GM18858 (cell line): ENCODE measurements around the gene MRM2.

ENCODE experiments used
- ATAC-seq: cut with Tn5 transposase; IDR thresholded peaks from one replicate; pipeline ENCODE4 v1.9.1; 2021; ENCODE audit not compliant: unreplicated experiment

MRM2 gene

GRCh38 chr7:2224491-2224928 lies 17.5 kb downstream of the MRM2 start:
- no peak for ATAC-seq

GRCh38 chr7:2223321-2223720 lies 18.7 kb downstream of the MRM2 start:
- ATAC-seq, result no peak

GRCh38 chr7:2222516-2222915 lies 19.5 kb downstream of the MRM2 start:
- ATAC-seq, result no peak

GRCh38 chr7:2220954-2221353 lies 21.1 kb downstream of the MRM2 start:
- ATAC-seq, result no peak

- ATAC-seq, result no peak
Measured at GRCh38 chr7:2220506-2220905, 21.5 kb downstream of the MRM2 start.

GRCh38 chr7:2220030-2220429 lies 22.0 kb downstream of the MRM2 start:
- ATAC-seq, result no peak

GRCh38 chr7:2219606-2220005 lies 22.4 kb downstream of the MRM2 start:
- no peak for ATAC-seq

- ATAC-seq, result no peak
Measured at GRCh38 chr7:2219136-2219535, 22.9 kb downstream of the MRM2 start.

- no peak for ATAC-seq
Measured at GRCh38 chr7:2218444-2218785, 23.6 kb downstream of the MRM2 start.

GRCh38 chr7:2217716-2218443 lies 24.1 kb downstream of the MRM2 start:
- no peak for ATAC-seq

- ATAC-seq, result no peak
Measured at GRCh38 chr7:2217206-2217605, 24.8 kb downstream of the MRM2 start.

GRCh38 chr7:2215851-2216250 lies 26.2 kb downstream of the MRM2 start:
- no peak for ATAC-seq

GRCh38 chr7:2214636-2215035 lies 27.4 kb downstream of the MRM2 start:
- ATAC-seq, result no peak

- ATAC-seq, result no peak
Measured at GRCh38 chr7:2213551-2214215, 28.3 kb downstream of the MRM2 start.

- ATAC-seq, result no peak
Measured at GRCh38 chr7:2212906-2213305, 29.1 kb downstream of the MRM2 start.

- ATAC-seq, result no peak
Measured at GRCh38 chr7:2211926-2212325, 30.1 kb downstream of the MRM2 start.

GRCh38 chr7:2211259-2211880 lies 30.6 kb downstream of the MRM2 start:
- no peak for ATAC-seq

GRCh38 chr7:2210551-2211258 lies 31.3 kb downstream of the MRM2 start:
- no peak for ATAC-seq

- no peak for ATAC-seq
Measured at GRCh38 chr7:2209961-2210323, 32.1 kb downstream of the MRM2 start.

GRCh38 chr7:2209146-2209960 lies 32.7 kb downstream of the MRM2 start:
- ATAC-seq, result peak; percentile 54

GRCh38 chr7:2208712-2209111 lies 33.3 kb downstream of the MRM2 start:
- ATAC-seq, result no peak
